MCF 10A (cell line): ENCODE data around the gene PCCA. TPM values are rescaled to one million over a fixed set of nuclear protein-coding genes. Genes with fewer than 3 reads are reported as not detected.
A peak's percentile ranks its signal among the peaks of the same experiment; 100 is the strongest.

ENCODE experiments used
- BruUV-seq: library from RNA; stranded (reverse); fragments of 400-500 nt; replicated peaks from 2 replicates; lab custom pipeline; 2021; lab: Mats Ljungman, UMichigan
- CTCF ChIA-PET: fragments of 300-600 bp; sonication (Branson Sonifier 250); formaldehyde crosslinking; extraction: SDS; loops from one replicate; lab custom pipeline; 2021; ENCODE audit warnings: antibody characterized with exemption, inconsistent platforms; lab: Yijun Ruan, JAX
- POLR2A ChIA-PET: fragments of 300-600, 350-650 bp; sonication (Branson Sonifier 250); formaldehyde crosslinking; extraction: SDS; loops from one replicate; lab custom pipeline; 2020; ENCODE audit warnings: antibody characterized with exemption, inconsistent platforms; lab: Yijun Ruan, JAX
- DNase-seq: peaks from one replicate; pipeline ENCODE4 v3.0.0-alpha.2; 2018; ENCODE audit not compliant: unreplicated experiment
- H3K27ac Mint-ChIP-seq: one replicate; pipeline ENCODE4 v1.8.0; 2022; ENCODE audit warnings: mild to moderate bottlenecking, low read depth, mixed read lengths; ENCODE audit not compliant: unreplicated experiment
- H3K27me3 Mint-ChIP-seq: one replicate; pipeline ENCODE4 v1.8.0; 2022; ENCODE audit warnings: mixed read lengths; ENCODE audit not compliant: insufficient read depth, unreplicated experiment
- H3K36me3 Mint-ChIP-seq: one replicate; pipeline ENCODE4 v1.8.0; 2022; ENCODE audit warnings: mild to moderate bottlenecking, moderate library complexity, mixed read lengths; ENCODE audit not compliant: insufficient read depth, unreplicated experiment
- H3K4me1 Mint-ChIP-seq: one replicate; pipeline ENCODE4 v1.8.0; 2022; ENCODE audit warnings: mixed read lengths; ENCODE audit not compliant: insufficient read depth, unreplicated experiment
- H3K4me3 Mint-ChIP-seq: one replicate; pipeline ENCODE4 v1.8.0; 2022; ENCODE audit warnings: mild to moderate bottlenecking, moderate library complexity, mixed read lengths; ENCODE audit not compliant: unreplicated experiment
- H3K9me3 Mint-ChIP-seq: one replicate; pipeline ENCODE4 v1.8.0; 2022; ENCODE audit warnings: mixed read lengths; ENCODE audit not compliant: unreplicated experiment
- intact Hi-C: fragments of 100-400 bp; cut with micrococcal nuclease; formaldehyde crosslinking; loops from 2 replicates; pipeline ENCODE4 v1.14.1; 2022
- total RNA-seq: library from RNA; stranded (reverse); gene quantifications from 2 replicates; pipeline ENCODE4 v1.2.3, GENCODE V29; 2022
- TF ChIP-seq, protein P1 (sequence below): fragments of 200-600 bp; IDR thresholded peaks from one replicate; pipeline ENCODE4 v1.8.0; 2022; ENCODE audit warnings: antibody characterized with exemption, mild to moderate bottlenecking; ENCODE audit not compliant: unreplicated experiment

Gene PCCA
- total RNA-seq, 1 experiment from 2014 or later: 23.4 TPM

- intact Hi-C loops: no loop called here
- CTCF ChIA-PET: interaction anchor here (0.5 kb wide), 1 partner anchor 626 kb away, joined by 3 read pairs; no protein-coding TSS in a partner anchor
- no peaks in the 10 kb centered on the region for H3K4me1 Mint-ChIP-seq
- BruUV-seq: no TSS peak
- no peak overlapping the region for H3K27ac Mint-ChIP-seq
- DNase-seq: peak; percentile 23
- TF ChIP-seq, protein P1, sequence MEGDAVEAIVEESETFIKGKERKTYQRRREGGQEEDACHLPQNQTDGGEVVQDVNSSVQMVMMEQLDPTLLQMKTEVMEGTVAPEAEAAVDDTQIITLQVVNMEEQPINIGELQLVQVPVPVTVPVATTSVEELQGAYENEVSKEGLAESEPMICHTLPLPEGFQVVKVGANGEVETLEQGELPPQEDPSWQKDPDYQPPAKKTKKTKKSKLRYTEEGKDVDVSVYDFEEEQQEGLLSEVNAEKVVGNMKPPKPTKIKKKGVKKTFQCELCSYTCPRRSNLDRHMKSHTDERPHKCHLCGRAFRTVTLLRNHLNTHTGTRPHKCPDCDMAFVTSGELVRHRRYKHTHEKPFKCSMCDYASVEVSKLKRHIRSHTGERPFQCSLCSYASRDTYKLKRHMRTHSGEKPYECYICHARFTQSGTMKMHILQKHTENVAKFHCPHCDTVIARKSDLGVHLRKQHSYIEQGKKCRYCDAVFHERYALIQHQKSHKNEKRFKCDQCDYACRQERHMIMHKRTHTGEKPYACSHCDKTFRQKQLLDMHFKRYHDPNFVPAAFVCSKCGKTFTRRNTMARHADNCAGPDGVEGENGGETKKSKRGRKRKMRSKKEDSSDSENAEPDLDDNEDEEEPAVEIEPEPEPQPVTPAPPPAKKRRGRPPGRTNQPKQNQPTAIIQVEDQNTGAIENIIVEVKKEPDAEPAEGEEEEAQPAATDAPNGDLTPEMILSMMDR: no peak
- H3K9me3 Mint-ChIP-seq: peaks cover 8% of the 10 kb centered on the region
- no peak overlapping the region for H3K4me3 Mint-ChIP-seq
- no peaks in the 10 kb centered on the region for H3K27me3 Mint-ChIP-seq
- H3K36me3 Mint-ChIP-seq: no peaks in the 10 kb centered on the region
- POLR2A ChIA-PET: no interaction called here
Measured at GRCh38 chr13:100063333-100063732, 25.6 kb upstream of the PCCA start.

- H3K27me3 Mint-ChIP-seq: no peaks in the 10 kb centered on the region
- H3K36me3 Mint-ChIP-seq: no peaks in the 10 kb centered on the region
- intact Hi-C loops: no loop called here
- peaks cover 2% of the 10 kb centered on the region for H3K9me3 Mint-ChIP-seq
- H3K4me3 Mint-ChIP-seq: no peak overlapping the region
- DNase-seq: no peak
- BruUV-seq: no TSS peak
- peaks cover 3% of the 10 kb centered on the region for H3K4me1 Mint-ChIP-seq
- no peak overlapping the region for H3K27ac Mint-ChIP-seq
- ChIA-PET POLR2A (no interaction called here), CTCF (no interaction called here)
- TF ChIP-seq, protein P1: no peak
Measured at GRCh38 chr13:100063906-100064305, 25.0 kb upstream of the PCCA start.

GRCh38 chr13:100068133-100068931, 20.6 kb upstream of the PCCA start:
- Mint-ChIP-seq H3K4me1 (peaks cover 11% of the 10 kb centered on the region), H3K27ac (peak overlapping the region; percentile 58), H3K36me3 (no peaks in the 10 kb centered on the region), H3K9me3 (no peaks in the 10 kb centered on the region), H3K27me3 (no peaks in the 10 kb centered on the region), H3K4me3 (no peak overlapping the region)
- intact Hi-C loops: no loop called here
- no TSS peak for BruUV-seq
- ChIA-PET POLR2A (interaction anchor here (0.7 to 2.6 kb wide), 4 partner anchors 21 to 145 kb away, joined by 3 to 13 read pairs (median 3); partner anchors contain the start of gene PCCA), CTCF (interaction anchor here (0.6 to 1.1 kb wide), 6 partner anchors 12 to 489 kb away, joined by 3 to 4 read pairs (median 3); no protein-coding TSS in a partner anchor)
- DNase-seq: no peak
- TF ChIP-seq, protein P1: no peak

- intact Hi-C loops: no loop called here
- H3K36me3 Mint-ChIP-seq: no peaks in the 10 kb centered on the region
- CTCF ChIA-PET: interaction anchor here (0.6 to 1.4 kb wide), 4 partner anchors 20 to 684 kb away, joined by 3 to 6 read pairs (median 4); partner anchors contain the start of gene PCCA
- no peaks in the 10 kb centered on the region for H3K27me3 Mint-ChIP-seq
- H3K4me3 Mint-ChIP-seq: no peak overlapping the region
- no peaks in the 10 kb centered on the region for H3K9me3 Mint-ChIP-seq
- DNase-seq: peak; percentile 87
- POLR2A ChIA-PET: interaction anchor here (0.9 to 2.6 kb wide), 3 partner anchors 20 to 144 kb away, joined by 3 to 13 read pairs (median 3); partner anchors contain the start of genes PCCA and ZIC2
- TF ChIP-seq, protein P1: no peak
- BruUV-seq: no TSS peak
- H3K4me1 Mint-ChIP-seq: peaks cover 11% of the 10 kb centered on the region
- peak overlapping the region; percentile 58 for H3K27ac Mint-ChIP-seq
Measured at GRCh38 chr13:100069278-100069677, 19.6 kb upstream of the PCCA start.
